Right ventricle myocardium inferior (tissue), 1 donor: ENCODE results near the gene LSM14A. TPM values are rescaled to one million over a fixed set of nuclear protein-coding genes. Genes with fewer than 3 reads are reported as not detected.
A peak's percentile ranks its signal among the peaks of the same experiment; 100 is the strongest.
"Not testable (repeated sequence)": the region's sequence is repeated elsewhere in the genome, so short reads cannot be mapped to it uniquely, and the experiment has no call there.

ENCODE experiments used
- ATAC-seq: fragments of 200-7000 bp; cut with Tn5 transposase; one replicate; pipeline ENCODE4 v1.9.1; 2020; ENCODE audit warnings: mild to moderate bottlenecking, moderate library complexity
- DNase-seq: peaks from one replicate; pipeline ENCODE4 v3.0.0; 2021; ENCODE audit errors: missing footprints
- intact Hi-C: fragments of 100-400 bp; cut with DNase I; formaldehyde crosslinking; loops from one replicate; pipeline ENCODE4 v1.11.0; 2022
- total RNA-seq: library from RNA; stranded (reverse); fragmentation: NEBNext Ultra II Directional; extraction: Animal tissue kit (Norgen Biotek cat#: 25700); gene quantifications from one replicate; pipeline ENCODE4 v1.2.1, GENCODE V29; 2021
- donor health status: DM: no; HTN: yes; CAD: no; lungs with severe emphysema.

The LSM14A gene
- total RNA-seq, 1 donor from 2014 or later, result 70.6 TPM

DNA sequence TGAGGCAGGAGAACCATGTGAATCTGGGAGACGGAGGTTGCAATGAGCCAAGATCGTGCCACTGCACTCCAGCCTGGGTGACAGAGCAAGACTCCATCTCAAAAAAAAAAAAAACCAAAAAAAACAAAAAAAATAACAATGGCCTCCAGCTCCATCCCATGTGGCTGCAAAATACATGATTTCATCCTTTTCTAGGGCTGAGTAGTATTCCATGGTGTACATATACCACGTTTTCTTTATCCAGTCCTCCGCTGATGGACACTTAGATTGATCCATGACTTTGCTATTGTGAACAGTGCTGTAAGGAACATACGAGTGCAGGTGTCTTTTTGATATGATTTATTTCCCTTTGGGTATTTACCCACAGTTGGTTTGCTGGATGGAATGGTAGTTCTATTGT, 20.9 kb upstream of the LSM14A start:
- ATAC-seq (no peak), DNase-seq (no peak)
- intact Hi-C loops, result no loop called here

GRCh38 chr19:34154401-34154800, 17.9 kb upstream of the LSM14A start:
- no peak for ATAC-seq
- no peak for DNase-seq
- intact Hi-C loops, result no loop called here

DNA sequence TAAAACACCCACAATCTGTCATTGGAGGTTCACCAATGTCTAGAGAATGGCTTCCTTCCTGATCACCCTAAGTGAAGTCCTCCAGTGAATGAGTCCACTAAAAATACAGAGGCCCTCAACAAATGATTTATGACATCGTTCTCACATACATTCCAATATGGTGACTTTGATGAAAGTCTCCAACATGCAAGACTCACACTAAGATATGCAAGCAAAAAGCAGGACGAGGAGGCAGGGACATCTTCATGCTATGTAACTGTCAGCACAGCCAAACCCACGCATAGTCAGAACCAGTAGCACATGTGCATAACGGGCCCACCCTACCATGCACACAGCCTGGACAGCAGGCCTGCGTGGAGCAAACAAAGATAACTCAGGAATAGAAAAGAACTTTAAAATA, 16.6 kb upstream of the LSM14A start:
- intact Hi-C loops, result no loop called here

GRCh38 chr19:34158966-34159365, 13.3 kb upstream of the LSM14A start:
- ATAC-seq, intact Hi-C loops, DNase-seq: not testable (repeated sequence)

More for the DNA sequence above, 16.6 kb upstream of the LSM14A start:
- DNase-seq (no peak), ATAC-seq (no peak)

- ATAC-seq, DNase-seq, intact Hi-C loops: not testable (repeated sequence)
Measured at GRCh38 chr19:34159541-34159940, 12.8 kb upstream of the LSM14A start.

- ATAC-seq, intact Hi-C loops, DNase-seq: not testable (repeated sequence)
Measured at GRCh38 chr19:34161902-34162301, 10.4 kb upstream of the LSM14A start.

DNA sequence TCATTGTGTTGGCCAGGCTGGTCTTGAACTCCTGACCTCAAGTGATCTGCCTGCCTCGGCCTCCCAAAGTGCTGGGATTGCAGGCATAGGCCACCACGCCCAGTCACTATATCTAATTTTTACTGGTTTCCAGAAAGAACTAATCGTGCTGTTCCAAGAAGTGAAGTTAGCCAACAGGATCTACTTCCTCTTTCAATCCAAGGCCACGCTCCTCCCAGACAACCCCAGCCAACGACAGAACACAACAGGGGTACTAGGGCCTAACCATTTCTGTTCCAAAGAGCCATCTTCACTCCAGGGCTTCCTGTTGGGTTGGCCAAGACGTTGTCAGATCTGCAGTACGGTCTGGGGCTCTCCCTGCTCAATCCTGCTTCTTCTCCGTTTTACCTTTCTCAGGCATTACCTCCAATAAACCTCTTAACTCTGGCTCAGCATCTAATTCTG, 7.0 kb upstream of the LSM14A start:
- ATAC-seq (no peak), DNase-seq (no peak)
- intact Hi-C loops, result no loop called here

- DNase-seq, intact Hi-C loops, ATAC-seq: not testable (repeated sequence)
Measured at GRCh38 chr19:34169475-34170199, 2.7 kb upstream of the LSM14A start.

GRCh38 chr19:34171539-34171876, 796 bp upstream of the LSM14A start:
- ATAC-seq (no peak), DNase-seq (no peak)
- intact Hi-C loops, result no loop called here

DNA sequence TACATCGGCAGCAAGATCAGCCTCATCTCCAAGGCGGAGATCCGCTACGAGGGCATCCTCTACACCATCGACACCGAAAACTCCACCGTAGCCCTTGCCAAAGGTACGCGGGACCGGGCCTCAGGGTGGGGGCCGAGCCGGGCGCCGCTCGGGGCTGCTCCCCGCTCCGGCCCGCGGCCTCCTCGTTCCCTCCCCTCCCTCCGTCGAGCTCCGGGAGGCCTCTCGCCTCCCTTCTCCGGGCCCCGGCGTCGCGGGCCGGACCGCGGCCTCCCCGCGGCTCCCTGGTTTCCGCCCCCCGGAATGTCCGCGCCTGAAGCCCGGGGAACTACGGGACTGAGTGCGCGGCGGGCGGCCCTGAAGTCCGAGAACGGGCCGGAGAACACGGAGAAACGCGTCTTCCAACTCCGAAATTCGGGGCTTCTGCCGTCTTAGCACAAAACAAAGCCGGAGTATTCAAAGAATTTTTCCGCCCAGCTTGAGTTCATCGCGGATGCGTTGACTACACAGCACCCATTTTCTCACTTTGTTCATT, 423 bp downstream of the LSM14A start:
- DNase-seq (no peak), ATAC-seq (peak; percentile 51)
- intact Hi-C loops, result no loop called here

- ATAC-seq (peak; percentile 15), DNase-seq (no peak)
- intact Hi-C loops, result no loop called here
Measured at GRCh38 chr19:34173193-34173956, 1.1 kb downstream of the LSM14A start.

DNA sequence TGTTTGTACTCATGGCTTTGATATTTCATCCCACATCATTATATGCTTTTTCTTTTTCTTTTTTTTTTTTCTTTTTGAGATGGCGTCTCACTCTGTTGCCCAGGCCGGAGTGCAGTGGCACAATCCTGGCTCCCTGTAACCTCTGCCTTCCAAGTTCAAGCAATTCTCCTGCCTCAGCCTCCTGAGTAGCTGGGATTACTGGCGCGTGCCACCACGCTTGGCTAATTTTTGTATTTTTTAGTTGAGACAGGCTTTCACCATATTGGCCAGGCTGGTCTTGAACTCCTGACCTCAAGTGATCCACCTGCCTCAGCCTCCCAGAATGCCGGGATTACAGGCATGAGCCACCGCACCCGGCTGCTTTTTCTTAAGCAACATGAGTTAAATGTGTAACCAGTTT, 2.9 kb downstream of the LSM14A start:
- DNase-seq, intact Hi-C loops, ATAC-seq: not testable (repeated sequence)

DNA sequence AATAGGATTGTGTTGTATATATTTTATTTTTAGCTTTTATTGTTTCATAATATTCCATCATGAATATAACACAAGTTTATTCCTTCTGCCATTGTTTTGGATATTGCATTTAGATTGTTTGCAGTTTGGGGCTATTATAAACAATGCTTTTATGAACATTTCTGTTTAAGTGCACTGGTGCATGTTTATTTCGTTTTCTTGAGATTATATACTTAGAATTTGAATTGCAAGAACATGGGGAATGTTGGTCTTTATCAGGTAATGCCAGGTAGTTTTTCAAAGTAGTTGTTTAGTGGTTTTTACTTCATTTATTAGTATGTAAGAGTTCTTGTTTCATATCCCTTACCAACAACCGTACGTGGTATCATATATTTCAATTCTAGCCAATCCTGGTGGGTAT, 4.3 kb downstream of the LSM14A start:
- intact Hi-C loops, result no loop called here
- ATAC-seq (no peak), DNase-seq (no peak)

DNA sequence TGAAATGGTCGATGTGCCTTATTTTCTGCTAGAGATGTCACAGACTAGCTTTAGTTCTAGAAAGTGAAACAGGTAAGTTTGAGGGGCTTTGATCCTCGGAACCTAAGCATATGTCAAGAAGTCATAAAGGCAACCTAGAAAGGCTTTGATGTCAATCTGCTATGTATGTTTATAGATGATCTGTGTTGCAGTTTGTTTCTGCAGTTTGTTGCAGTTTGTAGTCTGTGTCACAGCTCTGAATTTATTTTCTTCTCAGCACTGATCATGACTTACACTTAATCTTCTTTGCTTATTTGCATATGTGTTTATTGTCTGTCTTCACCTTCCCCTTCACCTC, 5.9 kb downstream of the LSM14A start:
- DNase-seq (no peak), ATAC-seq (no peak)
- intact Hi-C loops, result no loop called here

GRCh38 chr19:34179066-34179465, 6.8 kb downstream of the LSM14A start:
- DNase-seq (no peak), ATAC-seq (no peak)
- intact Hi-C loops, result no loop called here

DNA sequence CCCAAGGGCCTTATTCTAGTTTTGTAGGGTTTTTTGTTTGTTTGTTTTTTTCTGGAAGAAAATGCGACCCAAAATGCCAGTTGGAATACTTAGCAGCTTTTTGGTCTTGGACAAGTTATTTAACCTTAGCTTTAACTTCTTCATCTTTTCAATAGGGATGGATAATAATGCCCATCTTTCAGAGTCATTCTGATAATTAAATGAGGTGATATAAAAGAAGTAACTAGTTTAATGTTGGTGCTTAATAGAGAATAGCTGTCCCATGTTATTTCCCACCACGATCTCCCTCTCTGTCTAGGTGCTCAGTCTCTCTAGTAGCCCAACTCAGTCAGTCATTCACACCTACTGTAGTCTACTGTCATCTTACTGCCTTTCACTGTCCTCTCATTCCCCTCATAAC, 8.0 kb downstream of the LSM14A start:
- DNase-seq (no peak), ATAC-seq (no peak)
- intact Hi-C loops, result no loop called here

GRCh38 chr19:34180709-34181108, 8.4 kb downstream of the LSM14A start:
- ATAC-seq, result no peak
- DNase-seq, result no peak
- intact Hi-C loops, result no loop called here

DNA sequence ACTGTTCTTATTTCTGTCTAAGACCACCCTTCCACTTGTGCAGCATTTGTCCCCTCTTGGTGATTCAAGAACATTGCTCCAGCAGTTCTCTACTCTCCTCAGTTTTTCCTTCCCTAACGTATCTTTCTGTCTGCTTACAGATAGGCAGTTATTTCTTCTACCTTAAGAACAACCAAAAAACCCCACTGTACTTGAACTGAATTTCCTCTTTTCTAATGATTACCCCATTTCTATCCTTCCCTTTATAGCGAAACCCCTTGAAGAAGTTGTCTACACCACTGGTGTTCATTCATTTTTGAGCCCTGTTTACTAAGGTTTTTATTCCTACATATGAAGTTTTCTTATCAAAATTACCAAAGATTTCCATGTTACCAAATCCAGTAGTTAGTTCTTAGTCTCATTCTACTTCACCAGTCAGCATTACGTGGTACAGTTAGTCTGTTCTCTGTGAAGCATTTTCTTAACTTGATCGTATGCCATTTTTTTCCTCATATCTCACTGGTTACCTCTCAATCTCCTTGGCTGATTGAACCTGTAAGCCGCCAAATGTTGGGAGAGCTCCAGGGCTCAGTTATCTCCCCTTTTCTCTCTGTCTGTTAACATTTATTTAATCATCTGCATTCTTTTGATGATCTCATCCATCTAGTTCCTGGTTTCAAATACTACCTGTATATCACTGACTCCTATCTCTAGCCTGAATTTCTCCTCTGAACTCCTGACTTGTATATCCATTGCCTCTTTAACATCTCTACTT, 9.0 kb downstream of the LSM14A start:
- intact Hi-C loops, result no loop called here
- ATAC-seq, result no peak
- no peak for DNase-seq

DNA sequence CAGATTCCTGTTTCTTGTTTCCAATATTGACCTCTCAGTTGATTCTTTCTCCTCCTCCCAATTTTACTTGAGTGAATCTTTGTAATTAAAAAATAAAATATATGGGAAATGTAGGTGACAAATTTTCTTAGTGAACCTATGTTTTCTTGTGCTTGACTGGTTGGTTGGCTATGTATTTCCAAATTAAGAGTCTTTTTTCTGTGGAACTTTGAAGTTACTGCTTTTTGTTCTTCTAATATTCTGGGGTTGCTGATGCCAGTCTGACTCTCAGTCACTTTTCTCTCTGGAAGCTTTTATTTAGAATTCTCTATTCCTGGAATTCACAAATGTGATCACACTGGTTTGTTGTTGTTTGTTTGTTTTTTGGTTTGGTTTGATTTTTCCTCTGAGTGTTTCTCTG, 9.8 kb downstream of the LSM14A start:
- intact Hi-C loops, result no loop called here
- no peak for ATAC-seq
- no peak for DNase-seq
